PFSK-1 (cell line): ENCODE data around the gene ITPKB.

ENCODE experiments used
- POLR2AphosphoS5 ChIP-seq: IDR thresholded peaks from 2 replicates; pipeline ENCODE4 v1.6.1; 2012; ENCODE audit warnings: low read depth, mild to moderate bottlenecking, control low read depth, low read length, moderate library complexity
- SIN3A ChIP-seq: IDR thresholded peaks from 2 replicates; pipeline ENCODE4 v1.6.1; 2012; ENCODE audit warnings: mild to moderate bottlenecking, low read length, moderate library complexity, borderline replicate concordance; ENCODE audit not compliant: insufficient read depth
- TAF1 ChIP-seq: IDR thresholded peaks from 2 replicates; pipeline ENCODE4 v1.6.1; 2012; ENCODE audit warnings: low read length, control low read depth, borderline replicate concordance; ENCODE audit not compliant: insufficient read depth

- no peak for TF ChIP-seq POLR2AphosphoS5
- TF ChIP-seq SIN3A, result no peak
- TF ChIP-seq TAF1, result no peak
Observed at GRCh38 chr1:226739696-226740065, 599 bp upstream of the ITPKB start.
